Measurements from ENCODE around the gene RASSF1.

The RASSF1 gene

GRCh38 chr3:50340448-50341329, at the start of gene RASSF1:
Gene RASSF1, minus strand, starts transcription at chr3:50340836. Its CDS starts 31 bp downstream, at chr3:50340805.
- peak; percentile 96 for DNase-seq

GRCh38 chr3:50389414-50389767, 48.8 kb upstream of the RASSF1 start:
- DNase-seq: no peak

DNA sequence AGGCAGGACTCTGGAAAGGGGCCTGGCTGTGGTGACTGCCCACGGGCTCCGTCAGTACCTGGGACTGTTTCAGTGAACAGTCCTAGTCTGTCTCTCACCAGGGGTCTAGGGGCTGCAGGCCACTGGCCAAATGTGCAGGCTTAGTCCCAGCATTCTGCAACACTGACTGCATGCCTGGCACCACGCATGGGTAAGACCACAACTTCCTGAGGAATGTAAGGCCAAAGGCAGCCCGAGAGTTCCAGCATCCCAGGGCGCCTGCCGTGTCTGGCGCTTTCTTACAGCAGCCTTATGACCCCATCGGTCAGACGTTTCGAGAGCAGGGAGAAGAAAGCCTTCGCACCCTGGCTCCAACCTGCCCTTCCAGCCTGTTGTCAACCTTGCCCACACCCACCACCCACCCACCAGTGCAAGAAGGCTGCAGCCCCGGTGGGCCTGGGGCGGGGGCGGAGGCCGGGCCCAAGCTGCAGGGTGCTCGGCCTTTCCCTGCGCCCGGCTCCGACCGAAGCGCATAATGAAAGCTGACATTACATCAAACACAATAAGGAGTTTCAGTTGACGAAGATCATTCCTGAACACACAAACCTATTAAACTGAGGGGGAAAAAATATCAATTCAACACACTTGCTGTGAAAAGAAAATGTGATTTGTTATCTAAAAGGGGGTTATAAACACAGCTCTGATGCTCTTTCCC, 48.2 kb upstream of the RASSF1 start:
- DNase-seq: no peak

- no peak for DNase-seq
Measured at GRCh38 chr3:50388016-50388719, 47.5 kb upstream of the RASSF1 start.

DNA sequence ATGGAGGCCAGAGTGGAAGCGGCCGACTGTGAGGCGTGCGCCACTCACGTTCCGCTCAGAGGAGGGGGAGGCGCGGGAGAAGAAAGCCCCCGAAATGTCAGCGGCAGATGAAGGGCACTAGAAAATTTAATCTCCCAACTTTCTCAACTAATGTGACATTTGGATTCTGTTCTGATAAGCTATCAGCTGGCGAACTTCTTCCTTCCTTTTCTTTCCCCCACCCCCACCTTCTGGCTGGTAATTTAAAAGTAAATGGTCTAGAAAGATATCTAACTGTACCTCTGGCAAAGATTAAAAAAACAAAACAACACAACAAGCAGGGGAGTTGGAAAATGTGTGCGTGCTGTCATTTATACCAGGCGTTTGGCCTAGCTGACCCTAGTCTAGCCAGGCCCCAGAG, 45.1 kb upstream of the RASSF1 start:
- DNase-seq: no peak

DNA sequence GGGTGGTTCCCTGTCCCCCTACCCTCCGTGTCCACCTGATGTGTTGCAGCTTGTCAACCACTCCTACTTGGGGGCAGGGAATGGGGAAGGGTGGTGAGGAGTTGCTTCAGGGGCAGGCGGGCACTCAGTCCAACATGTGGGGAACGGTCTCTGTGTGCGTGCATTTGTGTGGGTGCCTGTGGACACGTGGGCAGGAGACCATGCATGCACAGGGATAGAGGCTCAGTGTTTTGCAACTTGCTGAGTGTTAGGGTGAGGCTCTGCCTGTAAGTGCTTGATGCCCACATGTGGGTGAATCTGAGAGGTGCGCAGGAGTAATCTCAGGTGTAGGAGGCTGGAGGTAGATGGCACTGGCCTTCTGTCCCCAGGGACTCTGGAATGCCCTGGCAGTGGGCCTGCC, 43.1 kb upstream of the RASSF1 start:
- no peak for DNase-seq

DNA sequence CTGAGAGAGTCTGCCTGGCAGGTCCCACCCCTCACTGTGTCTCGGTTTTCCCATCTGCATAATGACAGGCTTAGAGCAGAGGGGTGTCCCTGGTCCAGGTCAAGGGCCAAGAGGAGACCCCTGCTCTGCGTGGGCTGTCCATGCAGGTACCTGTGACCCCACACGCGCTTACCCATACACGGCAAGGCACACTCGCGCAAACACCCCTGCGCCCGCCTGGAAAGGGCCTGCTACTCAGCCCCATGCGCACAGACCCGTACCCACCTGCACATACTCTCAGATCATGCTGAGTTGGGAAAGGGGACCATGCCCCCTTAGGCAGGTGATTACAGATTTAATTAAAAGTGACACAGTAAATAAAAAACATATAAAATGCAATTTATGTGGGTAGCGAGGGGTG, 42.1 kb upstream of the RASSF1 start:
- no peak for DNase-seq

GRCh38 chr3:50381383-50381782, 40.7 kb upstream of the RASSF1 start:
- DNase-seq: no peak

DNA sequence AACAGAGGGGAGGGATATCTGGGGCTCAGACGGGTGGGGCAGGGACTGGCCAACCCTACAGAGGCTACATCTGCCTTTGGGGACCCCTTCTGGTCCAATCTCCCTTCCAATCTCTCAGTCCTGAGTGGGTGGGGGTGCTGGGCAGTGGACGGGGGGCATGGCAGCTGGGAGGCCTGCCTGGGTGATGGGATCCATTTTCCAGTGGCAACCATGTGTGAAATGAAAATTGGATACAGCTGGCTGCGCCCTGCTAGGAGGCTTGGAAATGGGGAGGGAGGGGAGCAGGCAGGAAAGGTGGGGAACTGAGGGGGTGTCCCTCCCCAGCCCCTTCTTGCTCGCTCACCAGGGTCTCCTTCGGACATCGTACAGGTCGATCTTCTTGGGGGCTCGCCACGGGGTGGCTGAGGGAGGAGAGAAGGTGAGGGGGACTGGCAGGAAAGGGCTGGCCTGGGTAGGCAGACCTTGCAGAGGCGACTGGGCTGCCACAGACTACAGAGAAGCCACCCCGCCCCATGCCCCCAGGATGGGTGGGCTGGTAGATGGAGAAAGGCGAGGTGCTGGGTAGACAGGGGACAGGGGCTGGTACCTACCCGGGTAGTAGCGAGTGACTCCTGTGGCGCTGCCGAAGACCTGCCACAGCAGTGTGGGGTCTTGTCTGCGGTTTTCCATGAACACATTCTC, 39.9 kb upstream of the RASSF1 start:
- no peak for DNase-seq

DNA sequence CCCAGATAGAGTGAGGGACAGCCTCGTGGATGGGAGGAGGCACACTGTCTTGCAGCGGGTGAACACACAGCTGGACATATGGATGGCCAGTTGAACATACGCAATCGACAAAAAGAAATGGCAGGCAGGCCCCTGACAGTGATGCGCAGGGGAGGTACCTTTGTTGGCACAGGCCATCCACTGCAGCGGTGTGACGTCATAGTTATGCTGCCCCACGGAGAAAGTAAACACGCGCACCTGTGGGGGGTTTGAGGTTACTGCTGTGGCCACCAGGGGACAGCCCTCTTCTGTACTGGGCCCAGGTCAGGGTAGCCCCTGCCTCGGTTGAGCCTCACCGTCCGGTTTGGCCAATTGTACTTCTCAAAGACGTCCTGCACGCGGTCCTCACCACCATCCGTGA, 38.1 kb upstream of the RASSF1 start:
- DNase-seq: no peak

DNA sequence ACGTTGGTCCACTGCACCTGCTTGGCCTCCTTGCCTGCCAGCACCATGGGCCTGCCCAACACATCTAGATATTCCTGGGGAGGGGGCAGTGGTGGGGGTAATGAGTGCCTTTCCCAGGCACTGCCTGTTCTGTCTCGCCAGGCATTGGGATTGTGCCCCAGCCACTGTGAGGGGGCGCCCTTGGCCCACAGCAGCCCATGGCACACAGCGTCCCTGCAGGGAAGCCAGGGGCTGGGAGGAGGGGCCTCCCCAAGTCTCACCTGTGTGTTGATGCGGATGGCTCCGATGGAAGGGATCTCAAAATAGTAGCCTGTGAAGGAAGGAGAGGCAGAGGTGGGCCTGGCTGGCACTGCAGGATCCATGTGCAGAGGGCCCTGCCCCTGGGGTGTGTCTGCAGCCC, 37.4 kb upstream of the RASSF1 start:
- no peak for DNase-seq

DNA sequence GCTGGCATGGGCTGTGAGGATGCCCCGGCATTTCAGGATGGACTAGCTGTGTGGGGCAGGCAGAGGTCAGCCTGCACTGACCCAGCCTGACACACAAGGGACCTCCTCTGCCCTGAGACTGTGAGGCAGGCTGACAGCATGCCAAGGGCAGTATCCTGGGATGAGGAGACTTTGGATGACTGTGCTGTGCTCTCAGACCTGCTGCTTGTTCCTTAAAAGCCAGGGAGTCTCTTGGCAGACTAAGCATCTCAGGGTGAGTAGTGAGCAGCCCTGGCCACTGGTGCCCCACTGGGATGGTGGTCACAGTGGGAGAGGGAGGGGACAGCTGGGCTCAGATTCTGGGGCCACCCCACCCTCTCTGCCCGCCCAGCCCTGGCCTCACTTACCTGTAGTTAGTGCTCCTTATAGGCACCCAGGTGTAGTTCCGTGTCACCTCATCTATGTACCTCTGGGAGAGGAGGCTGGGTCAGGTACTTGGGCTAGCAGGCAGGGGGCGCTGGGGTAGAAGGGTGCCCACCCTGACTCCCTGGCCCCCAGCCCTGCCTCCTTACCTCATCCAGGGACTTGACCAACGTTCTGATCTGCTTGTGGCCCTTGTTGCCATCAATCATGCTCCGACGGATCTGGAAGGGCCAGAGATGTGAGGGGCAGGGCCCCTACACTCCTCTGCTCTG, 34.8 kb upstream of the RASSF1 start:
- DNase-seq: no peak

DNA sequence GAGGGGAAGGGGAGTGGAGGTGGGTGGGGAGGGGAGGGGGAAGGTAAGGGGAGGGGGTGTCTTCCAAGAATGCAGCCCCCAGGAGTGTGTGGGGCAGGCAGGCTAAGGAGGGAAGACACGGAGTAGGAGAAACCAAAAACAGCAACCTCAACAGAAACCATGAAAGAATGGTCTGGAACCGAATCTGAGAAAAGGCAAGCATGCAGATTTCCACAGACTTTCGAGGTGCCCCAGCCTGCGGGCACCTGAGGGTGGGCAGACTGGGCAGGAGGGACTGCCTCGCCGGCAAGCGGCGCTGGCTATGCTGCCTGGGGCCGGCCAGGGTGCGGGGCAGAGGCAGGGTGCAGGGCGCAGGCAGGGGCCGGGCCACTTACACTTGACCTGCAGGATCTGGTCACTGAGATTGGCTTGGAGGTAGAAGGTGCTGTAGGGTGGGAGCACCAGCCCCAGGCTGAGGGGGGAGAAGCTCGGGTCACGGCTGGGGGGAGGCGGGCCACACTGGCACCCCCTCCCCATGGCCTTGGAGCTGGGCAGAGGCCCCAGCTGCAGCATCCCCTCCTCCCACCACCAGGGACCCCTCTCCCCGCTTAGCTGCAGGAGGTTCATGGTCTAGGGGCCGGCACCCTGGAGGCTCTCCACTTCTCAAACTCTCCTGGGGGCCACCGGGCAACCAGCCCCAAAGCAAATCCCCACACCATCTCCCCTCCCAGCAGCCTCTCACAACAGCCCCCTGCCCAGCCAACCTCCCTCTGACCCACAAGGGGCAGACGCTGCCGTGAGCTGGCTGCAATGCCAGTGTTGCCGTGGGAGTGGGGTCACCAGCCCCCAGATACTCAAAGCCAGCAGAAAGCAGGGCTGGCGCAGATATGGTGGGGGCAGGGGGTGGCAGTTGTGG, 34.0 kb upstream of the RASSF1 start:
- DNase-seq: no peak

GRCh38 chr3:50373146-50374051, 32.8 kb upstream of the RASSF1 start:
- DNase-seq: no peak

- no peak for DNase-seq
Measured at GRCh38 chr3:50372349-50372748, 31.7 kb upstream of the RASSF1 start.

GRCh38 chr3:50371133-50371685, 30.6 kb upstream of the RASSF1 start:
- peak; percentile 14 for DNase-seq

DNA sequence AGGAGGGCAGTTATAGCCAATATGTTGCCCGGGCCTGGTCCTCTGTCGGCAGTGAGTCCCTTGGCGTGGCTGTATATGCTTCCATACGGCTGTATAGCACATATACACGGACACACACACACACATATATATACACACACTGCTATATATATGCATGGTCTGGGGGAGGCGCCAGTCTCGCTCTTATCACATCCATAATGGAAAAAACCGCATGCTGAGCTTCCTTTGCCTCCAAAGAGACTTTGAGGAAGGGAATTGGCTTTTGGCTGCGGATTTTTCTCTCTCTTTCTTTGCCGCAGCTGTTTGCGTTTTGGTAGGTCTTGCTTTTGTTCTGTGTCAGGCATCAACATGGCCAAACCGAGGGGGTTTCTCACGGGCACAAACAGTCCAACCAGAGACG, 30.0 kb upstream of the RASSF1 start:
- peak; percentile 68 for DNase-seq

DNA sequence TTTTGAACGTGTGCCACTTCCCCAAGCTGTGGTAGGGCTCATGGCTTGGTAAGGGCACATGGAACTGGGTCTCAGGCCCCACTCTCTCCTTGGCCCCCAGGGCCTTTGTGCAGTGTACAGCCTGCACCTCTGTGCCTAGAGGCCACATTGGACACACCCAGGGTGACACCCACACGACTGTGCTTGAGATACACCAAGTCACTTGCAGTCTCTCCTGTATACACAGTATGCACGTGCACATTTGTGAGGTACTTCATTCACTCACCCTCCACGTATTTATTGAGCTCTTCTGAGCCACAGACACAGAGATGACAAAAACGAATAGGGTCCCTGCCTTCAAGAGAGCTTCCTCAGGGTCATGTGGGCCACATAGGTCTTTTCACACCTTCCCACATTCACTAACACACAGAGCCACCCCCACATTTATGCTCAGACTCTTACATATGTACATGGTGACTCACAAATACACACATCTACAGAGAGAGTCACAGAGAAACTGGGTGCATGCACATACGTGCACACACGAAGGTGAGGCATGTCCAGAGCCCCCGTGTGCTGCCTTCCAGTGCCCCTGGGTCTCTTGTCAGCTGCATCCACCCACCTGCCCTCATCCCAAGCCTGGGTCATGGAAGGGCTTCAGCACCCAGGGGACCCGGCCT, 28.5 kb upstream of the RASSF1 start:
- DNase-seq: no peak

DNA sequence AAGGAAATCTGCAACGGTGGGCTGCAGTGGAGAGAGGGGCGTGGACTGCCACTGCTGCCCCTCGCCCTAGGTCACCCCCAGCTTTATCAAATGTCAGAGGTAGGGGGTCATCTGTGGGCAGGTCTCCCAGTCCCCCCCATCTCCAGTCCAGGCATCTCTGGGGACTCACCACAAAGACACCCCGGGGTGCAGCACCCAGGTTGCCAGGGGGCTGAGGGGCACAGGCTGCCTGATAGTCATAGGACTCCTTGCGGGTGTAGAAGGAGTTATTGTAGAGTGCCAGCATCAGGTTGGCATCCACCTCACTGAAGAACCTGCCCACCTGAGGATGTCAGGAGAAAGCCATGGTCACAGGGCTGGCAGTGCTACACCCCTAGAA, 25.2 kb upstream of the RASSF1 start:
- DNase-seq: no peak

Data from MV-4-11 (cell line).